Measurements from ENCODE around the gene RNF223.

The RNF223 gene

DNA sequence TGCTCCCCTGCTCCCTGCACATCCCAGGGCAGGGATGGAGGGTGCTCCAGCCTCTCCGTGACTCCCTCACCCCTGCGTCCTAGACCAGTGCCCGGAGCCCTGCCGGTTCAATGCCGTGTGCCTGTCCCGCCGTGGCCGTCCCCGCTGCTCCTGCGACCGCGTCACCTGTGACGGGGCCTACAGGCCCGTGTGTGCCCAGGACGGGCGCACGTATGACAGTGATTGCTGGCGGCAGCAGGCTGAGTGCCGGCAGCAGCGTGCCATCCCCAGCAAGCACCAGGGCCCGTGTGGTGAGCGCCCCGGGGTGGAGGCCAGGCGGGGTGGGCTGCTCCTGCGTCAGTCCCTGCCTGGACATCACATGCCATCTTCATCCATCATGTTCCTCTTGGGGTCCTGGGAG is 32.2 kb downstream of the RNF223 start:
- no peak for DNase-seq

DNA sequence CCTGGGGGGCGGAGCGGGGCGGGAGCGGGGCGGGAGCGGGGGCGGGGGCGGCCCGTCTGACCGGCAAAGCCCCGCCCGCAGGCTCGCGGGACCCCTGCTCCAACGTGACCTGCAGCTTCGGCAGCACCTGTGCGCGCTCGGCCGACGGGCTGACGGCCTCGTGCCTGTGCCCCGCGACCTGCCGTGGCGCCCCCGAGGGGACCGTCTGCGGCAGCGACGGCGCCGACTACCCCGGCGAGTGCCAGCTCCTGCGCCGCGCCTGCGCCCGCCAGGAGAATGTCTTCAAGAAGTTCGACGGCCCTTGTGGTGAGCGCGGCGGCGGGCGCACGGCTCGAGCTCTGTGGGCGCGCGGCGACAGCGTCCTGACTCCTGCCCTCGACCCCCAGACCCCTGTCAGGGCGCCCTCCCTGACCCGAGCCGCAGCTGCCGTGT is 33.0 kb downstream of the RNF223 start:
- DNase-seq: peak; percentile 52

DNA sequence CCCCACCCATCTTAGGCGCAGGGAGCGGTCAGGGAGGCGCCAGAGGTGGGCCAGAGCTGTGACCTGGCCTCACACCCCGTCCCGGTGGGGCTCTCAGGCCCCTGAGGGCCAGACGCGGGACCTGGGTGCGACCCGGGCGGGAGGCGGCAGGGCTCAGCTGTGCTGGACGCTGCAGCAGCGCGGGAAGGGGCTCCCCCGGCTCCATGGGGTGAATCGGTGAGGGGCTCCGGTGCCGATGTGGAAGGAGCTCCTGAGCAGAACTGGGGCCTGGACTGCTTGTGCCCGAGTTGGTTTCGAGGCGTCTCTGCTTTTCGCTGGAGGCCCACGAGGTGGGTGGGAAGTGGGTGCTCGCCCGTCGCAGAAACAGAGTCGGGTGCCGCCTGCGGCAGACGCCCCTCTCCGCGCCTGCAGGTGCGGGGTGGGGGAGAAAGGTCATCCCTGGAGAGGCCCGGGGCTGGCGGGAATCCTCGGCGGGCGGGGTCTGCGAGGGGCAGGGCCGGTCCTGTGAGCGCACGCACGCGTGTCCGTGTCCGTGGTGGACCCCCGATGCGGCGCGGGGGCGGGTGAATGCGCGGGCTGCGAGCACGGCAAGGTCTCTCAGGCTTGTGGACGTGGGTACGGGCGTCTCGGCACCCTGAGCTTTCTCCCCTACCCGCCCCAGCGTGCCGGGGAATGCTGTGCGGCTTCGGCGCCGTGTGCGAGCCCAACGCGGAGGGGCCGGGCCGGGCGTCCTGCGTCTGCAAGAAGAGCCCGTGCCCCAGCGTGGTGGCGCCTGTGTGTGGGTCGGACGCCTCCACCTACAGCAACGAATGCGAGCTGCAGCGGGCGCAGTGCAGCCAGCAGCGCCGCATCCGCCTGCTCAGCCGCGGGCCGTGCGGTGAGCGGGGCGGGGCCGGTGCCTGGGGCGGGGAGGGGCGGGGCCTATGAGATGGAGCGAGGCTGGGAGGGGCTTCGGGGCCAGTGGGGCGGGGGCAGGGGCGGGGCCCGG is 33.8 kb downstream of the RNF223 start:
- peak; percentile 88 for DNase-seq

- peak; percentile 74 for DNase-seq
Observed at GRCh38 chr1:1039145-1039910, 34.8 kb downstream of the RNF223 start.

DNA sequence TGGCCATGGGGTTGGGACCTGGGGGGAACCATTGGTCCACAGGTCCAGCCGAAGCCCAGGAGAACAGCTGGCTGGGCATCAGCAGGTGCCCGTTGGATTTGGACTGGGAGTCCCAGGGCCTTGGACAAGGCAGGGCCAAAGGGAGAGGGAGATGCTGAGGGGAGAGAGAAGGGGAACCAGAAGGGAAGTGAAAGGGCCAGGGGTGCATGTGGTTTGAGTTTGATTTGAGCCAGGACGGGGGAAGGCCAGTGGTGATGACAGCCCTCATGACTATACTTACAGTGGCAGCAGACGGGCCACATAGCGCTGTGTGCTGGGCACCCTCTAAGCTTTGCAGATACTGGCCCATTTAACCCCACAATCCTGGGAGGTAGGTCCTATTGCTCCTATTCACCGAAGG is 35.4 kb downstream of the RNF223 start:
- DNase-seq: no peak

- DNase-seq: no peak
Observed at GRCh38 chr1:1037366-1038327, 36.5 kb downstream of the RNF223 start.

DNA sequence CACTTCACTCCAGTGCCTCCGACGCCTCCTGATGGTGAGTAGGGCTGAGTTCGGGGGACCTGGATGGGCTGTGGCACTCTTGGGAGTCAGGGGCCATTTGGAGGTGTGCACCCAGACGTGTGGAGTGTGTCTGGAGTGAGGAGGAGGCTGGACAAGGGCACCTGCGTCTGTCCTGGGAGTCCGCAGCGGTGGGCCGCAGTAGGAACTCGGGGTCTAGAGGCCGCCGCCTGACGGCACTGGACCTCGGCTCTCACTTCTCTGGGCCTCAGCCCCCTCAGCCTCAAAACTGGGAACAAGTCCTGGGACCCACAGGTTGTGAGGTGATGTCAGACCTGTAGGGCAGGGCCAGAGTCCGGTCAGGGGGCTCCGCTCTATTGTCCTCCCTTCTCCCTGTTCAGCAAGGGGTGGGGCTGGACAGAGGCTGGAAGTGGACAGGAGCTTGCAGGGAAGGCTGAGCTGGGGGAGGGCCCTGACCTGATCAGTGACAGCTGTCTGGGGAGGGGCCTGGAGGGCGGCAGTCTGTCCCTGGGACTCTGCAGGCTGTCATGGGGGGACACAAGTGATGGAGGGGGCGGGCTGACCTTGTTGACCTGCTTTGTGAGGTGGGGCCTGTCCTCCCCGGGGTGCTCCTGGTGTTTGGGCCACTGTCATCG is 38.7 kb downstream of the RNF223 start:
- DNase-seq: peak; percentile 15

- DNase-seq: peak; percentile 60
Observed at GRCh38 chr1:1034439-1034781, 39.7 kb downstream of the RNF223 start.

DNA sequence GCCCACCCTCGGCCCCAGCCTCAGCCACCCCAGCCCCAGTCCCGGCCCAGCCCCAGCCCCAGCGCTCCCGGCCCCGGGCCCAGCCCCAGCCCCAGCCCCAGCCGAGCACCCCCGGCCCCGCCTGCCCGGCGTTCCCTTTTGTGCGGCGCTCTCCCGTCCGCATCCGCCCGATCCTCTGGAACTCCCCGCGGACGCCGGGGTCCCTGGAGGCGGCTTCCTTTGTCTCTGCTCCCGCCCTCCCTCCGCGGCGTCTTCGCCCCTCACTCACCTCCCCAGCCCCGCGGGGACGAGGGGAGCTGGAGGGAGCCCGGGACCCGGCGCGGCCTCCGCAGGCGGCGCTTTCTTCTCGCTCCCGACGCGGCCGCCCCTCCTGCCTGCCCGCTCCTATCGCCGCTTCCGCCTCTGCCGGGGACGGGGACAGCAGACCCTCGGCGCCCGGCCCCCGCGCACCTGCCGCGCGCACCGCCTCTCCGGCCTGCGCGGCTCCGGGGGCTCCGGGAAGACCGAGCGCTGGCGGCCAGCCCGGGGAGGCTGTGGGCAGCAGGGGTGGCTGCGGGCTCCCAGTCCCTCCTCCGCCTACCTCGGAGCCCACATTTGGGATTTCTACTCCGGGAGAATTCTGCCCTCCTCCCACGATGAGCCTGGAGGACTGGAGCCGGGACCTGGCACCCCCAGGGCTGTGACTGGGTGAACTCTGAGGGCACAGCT is 40.2 kb downstream of the RNF223 start:
- peak; percentile 74 for DNase-seq

DNA sequence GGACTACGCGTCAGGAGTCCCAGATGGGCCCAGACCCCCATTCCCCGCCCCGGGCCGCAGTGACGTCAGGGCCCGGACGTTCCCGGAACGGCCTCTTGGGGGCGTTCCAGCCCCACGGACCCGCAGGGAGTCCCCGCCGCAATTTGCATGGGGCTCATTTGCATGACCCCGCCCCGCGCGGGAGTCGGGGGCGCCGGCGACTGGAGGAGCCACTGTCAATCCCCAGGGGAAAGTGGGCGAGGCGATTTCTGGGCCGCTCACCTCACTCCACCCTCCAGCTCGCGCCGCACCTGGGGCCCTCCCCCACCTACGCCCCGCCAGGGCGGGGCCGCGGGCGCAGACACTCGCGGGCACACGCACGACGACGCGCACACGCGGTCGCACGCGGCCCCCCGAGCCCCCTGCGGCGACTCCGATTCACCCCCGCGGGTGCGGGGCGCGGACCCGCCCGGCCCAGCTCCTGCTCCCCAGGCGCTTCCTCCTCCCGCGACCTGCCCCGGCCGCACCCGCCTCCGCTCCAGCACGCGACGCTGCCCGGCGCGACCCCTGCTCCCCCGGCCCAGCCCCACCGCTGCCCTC is 41.0 kb downstream of the RNF223 start:
- peak; percentile 97 for DNase-seq

- peak; percentile 79 for DNase-seq
Observed at GRCh38 chr1:1032424-1032823, 41.7 kb downstream of the RNF223 start.

- no peak for DNase-seq
Observed at GRCh38 chr1:1031659-1032235, 42.4 kb downstream of the RNF223 start.

DNA sequence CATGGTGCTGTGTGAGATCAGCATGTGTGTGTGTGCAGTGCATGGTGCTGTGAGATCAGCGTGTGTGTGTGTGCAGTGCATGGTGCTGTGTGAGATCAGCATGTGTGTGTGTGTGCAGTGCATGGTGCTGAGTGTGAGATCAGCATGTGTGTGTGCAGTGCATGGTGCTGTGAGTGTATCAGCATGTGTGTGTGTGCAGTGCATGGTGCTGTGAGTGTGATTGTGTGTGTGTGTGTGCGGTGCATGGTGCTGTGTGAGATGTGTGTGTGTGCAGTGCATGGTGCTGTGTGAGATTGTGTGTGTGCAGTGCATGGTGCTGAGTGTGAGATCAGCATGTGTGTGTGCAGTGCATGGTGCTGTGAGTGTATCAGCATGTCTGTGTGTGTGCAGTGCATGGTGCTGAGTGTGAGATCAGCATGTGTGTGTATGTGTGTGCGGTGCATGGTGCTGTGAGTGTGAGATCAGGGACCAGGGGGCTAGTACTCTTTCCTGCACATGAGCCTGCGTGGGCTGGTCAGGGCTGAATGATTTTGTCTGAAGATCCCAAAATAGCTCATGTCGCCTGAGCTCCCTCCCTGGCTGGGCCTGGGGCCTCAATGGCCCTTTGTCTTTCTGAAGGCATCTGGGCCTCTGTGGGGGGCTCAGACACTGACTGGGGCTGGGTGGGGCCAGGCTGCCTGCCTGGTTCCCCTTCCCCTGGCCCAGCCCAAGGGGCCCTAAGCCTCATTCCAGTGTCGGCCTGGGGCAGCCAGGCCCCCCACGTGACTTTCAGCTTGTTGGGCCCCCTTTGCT is 43.0 kb downstream of the RNF223 start:
- peak; percentile 43 for DNase-seq

DNA sequence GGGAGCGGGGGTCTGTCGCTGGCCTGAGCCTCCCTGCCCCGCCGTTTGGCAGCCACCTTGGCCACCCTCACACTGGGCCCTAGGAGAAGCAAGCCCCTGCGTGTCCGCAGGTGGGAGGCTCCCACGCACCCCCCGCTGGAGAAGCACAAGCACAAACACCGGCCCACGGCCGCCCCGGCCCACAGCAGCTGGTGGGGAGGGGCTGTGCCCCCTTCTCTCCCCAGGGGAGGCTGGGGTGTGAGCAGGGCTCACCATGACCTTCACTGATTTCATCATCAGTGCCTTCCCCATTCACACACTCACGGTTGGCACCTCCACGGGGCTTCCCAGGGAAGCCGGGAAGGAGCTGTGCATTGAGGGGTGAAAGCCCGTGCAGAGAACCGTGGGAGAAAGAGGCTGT is 46.3 kb downstream of the RNF223 start:
- no peak for DNase-seq

DNA sequence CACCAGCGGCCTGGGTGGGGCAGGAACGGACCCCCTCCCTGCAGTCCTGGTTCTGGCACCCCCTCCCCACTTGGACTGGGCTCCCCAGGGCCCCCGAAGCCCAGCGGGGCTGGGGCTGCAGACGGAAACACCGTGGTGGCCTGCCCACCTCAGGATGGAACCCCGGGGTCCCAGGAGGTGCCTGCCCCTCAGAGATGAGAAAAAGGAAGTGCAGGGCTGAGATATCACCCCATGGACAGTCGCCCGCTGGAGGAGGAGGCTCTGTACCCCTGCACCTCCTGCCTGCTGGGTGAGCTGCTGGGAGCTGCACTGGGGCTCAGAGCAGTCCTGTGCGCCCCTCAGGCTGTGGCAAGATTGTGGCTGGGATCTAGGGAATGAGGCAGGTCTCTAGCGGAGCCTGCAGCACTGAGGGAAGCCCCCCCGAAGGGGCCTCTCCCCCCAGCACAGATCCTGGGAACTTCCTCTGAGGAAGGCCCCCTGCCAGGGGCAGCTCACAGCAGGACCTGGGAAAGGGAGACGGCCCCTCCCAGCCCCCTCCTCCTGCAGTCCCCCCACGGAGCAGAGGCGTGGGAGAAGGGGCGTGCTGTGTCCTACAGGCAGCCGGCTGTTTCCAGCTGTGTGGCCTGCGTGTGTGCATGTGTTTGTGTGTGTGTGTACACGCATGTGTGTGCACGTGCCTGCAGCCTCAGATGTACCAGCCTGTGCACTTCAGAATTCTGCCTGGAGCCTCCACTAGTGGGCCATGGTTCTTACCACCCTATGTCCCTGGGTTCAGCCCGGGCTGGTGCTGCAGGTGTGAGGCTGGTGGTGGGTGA is 47.3 kb downstream of the RNF223 start:
- no peak for DNase-seq

GRCh38 chr1:1025730-1026129 is 48.4 kb downstream of the RNF223 start:
- DNase-seq: no peak

GRCh38 chr1:1024771-1025699 is 49.1 kb downstream of the RNF223 start:
- DNase-seq: no peak
